Activated effector memory CD4-positive, alpha-beta T cell treated with anti-CD3 and anti-CD28 coated beads, Interleukin-2, amount 50 U/mL, for 16 hours (primary cell): Measurements from ENCODE around the gene LAMA5.

Experiments
- DNase-seq: peaks from one replicate; pipeline ENCODE4 v3.0.0-alpha.2; 2020

LAMA5 gene

DNA sequence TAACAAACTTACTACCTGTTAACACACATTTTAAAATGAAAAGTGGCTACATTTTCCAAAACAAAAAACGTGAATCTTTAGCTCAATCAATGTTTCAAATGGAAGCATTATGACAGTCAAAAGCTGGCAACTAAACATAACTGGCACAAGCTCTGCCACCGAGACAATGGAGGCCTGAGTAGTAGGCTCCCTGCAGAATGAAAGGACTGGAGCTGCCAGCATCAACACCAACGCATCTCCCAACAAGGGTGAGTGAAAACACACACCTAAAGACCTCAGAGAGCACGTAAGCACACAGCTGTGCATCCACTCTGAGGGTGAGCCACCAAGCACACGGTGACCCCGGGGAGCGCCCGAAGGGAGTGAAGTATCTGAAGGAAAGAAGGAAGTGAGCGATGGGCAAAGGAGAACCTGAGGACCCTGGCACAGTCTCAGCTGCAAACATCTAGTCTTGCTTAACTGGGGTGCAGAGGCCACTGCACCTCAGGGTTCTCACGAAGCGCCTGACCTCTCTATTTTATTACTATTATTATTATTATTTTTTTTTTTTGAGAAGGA is 65.9 kb downstream of the LAMA5 start:
- DNase-seq: no peak

DNA sequence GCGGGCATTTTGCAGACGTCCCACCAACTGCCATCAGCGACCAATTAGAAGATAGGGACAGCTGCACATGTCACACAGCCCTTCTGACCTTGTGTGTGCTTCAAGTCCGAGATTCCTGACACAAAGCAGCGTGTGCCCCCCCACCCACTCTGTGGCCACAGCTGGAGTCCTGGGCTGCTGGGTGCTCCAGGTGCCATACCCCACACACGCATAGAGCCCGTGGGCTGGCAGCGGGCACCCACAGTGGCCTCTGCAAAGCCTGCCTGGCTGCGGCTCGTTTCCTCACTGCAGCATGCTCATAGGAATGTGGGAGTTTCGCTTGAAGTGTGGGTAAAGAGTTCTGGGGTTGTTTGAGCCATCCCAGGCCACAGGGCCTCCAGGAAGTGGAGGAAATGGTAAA is 66.8 kb downstream of the LAMA5 start:
- no peak for DNase-seq

DNA sequence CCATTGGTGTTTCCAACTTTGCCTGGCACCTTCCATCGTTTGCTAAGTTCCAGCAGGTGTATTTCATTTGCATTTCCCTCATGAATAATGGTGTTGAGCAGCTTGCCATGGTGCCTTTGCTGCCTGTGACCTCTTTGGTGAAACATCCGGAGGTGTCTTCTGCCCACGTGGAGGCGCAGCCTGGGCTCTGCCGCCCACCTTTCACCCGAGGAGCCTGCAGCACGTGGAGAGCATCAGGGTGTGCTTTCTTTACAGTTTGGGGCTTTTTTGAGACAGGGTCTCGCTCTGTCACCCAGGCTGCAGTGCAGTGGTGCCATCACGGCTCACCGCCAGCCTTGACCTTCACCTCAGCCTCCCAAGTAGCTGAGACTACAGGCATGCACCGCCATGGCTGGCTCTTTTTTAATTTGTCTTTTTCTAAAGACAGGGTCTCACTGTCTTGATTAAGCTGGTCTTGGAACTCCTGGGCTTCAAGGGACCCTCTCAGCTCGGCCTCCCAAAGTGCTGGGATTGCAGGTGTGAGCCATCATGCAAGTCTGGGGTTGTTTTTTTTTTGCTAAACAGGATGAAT is 67.4 kb downstream of the LAMA5 start:
- DNase-seq: no peak

DNA sequence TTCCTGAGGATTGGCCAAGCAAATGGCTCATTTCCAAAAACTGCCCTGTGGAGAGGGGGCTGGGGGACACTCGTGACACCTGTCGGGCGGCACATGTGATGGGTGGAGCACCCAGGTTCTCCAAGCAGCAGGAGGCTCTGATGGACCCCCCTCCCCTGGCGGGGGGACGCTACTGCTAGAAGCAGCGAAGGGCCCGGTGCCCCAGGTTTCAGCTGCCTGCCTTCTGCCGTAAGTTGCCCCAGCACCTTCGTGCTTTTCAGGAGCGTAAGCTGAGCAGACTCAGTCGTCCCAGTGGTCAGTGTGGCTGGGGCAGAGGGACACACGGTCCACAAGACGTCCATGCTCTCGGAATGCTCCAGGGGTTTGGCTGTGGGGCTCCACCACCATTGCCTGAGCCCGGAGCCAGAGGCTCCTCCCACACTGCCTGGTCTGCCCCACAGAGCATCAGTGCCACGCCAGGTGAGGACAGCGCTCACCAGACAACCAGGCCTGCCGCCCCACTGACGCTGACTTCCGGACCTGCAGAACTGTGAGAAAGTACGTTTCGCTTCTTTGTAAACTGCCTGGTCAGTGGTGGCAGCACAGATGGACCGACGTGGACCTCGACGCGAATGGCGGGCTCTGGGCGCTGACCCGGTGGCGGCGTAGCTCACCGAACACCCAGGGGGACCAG is 68.4 kb downstream of the LAMA5 start:
- no peak for DNase-seq

DNA sequence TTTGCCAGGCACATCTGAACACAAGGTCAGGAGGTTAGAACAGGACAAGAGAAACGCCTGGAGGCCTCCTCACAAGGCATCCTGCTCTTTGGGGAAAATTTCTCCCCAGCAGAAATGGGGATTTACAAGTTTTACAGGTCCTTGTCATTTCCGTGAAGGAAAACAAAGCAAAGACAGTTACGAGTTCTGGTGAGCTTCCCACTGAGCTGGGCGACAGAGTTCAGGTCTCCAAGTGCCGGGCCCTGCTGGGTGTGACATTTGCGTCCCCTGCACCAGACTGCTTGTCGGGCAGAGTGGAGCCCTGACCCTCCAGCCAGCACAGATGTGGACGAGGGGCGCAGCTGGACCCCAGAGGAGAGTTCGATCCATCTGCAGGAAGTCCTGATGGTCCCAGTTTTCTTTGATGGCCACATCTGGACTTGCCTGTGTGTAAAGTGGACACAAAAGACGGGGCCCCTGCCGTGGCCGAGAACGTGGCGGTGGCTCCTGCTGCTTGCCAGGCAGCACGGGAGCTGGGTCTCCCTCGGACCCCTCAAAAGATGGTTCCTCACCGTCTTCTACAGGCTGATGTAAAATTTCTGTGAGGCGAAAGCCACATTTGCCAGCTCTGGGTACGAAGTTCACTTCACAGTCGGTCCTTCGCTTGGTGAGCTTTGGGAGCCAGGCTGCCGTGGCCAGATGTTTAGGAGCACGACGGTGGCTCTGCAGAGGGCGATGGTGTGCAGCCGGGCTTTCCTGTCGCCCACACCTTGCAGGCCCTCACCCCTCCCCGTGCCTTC is 69.5 kb downstream of the LAMA5 start:
- DNase-seq: no peak

DNA sequence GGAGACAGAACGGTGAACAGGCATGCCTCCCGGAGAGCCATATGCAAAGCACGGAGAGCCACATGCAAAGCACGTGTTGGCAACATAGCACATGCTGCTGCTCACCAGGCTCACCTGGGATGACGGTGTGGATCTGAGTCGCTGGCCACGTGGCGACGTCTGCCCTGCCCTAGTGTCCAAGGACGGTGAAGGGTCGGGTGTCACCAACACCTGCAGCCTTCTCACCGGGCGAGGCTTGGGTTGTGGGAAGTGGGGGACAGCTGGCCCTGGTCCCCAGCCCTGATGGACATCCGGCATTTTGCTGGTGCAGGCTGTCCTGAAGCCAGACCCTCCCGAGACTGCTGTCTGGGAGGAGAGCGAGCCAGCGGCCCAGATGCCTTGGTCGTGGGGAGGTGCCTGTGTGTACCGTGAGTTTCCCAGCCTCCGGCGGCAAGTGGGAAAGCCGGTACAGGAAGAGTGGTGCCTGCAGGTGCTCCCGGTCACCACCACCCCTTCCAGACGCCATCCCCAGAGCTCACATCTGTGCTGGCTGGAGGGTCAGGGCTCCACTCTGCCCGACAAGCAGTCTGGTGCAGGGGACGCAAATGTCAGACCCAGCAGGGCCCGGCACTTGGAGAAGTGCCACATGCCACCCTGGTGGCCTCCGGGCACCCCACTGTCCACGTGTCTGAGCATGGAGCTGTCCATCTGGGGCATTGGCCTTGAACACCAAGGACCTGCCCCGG is 70.2 kb downstream of the LAMA5 start:
- DNase-seq: no peak

DNA sequence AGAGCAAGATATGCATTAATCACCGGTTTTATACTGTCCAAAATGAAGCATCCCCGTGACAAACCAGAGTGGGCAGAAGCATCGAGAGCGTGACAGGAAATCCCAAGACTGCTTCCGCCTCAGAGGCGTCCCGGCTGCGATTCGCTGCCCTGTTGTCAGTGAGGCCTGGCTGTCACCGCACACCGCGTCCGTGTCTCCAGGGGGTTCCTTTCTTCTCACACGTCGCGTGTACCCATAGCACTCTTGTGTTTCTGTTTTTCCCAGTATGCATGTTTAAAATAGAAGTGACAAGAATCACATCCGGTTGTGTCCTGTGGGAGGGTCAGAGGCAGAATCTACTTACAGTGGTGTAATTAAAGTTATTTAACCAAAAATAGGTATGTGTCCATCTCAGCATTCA is 72.6 kb downstream of the LAMA5 start:
- no peak for DNase-seq

DNA sequence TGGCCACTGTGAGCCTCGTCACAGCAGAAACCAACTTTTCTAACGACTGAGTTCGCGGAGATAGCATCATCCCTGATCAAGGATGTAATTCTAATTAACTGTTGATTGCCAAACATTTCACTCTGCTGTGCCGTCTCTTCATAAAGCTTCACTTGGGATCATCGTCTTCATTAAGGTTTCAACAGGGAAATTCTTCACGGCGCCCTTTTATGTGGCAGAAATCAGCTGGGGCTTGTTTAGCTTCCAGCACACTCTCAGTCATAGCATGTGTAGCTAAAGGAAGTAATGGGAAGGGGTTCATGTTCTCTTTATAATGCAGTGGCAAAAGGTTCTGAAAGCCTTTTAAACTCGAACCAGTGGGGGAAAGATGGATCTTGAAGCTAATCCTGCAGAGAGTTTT is 73.2 kb downstream of the LAMA5 start:
- DNase-seq: no peak

DNA sequence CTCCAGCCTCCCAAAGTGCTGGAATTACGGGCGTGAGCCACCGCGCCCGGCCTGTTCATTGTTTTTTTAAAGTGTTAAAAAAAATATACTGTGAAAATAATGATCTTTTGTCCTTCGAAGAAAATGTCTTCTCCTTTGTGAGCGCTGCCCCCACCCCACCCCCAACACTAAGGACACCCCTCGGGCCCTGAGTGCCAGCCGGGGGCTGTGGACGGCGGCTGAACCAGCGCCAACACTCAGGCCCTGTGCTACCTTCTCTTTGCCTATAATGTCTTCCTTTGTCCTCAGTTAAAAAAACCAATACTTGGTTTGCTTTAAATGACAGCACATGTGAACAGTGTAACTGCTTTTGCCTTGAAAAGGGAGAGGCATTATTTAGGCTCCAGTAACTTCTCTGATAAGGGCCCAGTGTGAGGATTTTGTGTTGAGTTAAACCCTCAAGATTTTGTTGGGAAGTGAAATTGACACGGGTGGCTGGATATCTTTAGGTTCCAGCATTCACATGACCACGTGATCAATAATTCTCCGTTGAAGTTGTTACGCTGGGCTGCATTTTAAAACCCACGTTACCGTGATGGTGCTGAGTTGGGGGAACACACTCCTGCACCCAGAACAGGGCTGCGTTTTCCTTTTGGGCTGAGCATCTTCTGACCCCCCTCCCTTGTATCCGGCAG is 73.9 kb downstream of the LAMA5 start:
- DNase-seq: no peak

DNA sequence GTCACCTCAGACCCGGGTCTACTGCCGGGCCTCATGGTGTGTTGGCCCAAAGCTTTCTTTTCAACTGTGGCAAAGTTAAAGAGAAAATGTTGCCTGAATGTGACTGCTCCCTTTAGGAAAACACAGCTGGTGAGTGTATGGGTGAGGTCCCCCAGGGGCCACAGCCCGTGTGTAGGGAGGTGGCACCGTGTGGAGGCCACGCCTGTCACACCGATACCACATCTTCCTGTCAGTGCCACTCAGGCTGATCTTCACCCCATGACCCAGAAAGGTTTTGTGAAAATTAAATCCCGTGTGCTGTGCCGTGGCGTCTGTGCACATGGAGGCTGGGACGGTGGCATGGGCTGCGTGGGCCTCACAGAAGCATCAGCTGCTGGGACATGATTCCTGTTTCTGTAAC is 75.0 kb downstream of the LAMA5 start:
- no peak for DNase-seq

DNA sequence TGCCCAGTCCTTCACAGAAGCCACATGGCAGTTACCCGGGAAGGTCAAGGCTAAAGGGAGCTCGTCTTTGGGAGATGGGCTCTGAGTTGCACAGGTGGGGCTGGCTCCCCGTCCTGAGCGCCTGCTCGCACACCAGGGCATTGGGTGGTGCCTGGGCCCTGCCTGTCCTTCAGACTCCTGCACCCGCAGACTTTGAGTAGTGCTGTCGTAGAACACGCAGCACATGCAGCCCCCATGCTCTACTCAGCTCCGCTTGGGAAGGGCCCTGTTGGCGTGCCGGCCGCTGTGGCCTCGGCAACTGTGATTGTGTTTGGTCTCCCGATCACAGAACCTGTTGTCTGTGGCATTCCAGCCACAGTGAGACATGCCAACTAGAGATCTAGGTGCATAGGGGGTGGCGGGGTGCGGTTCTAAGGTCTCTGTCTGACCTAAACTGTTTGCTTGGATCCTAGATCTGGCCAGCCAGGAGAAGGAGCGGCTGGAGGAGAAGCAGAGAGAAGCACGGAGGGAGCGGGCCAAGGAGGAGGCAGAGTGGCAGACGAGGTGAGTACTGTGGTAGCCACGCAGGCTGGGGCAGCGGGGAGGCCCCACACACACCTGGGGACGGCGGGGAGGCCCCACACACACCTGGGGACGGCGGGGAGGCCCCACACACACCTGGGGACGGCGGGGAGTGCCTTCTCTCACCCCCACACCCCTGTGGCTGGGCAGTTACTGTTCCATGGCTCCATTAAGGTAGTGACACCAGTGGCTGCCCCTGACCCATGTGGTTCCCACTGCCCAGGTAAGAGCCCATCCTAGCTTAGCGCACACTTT is 75.7 kb downstream of the LAMA5 start:
- no peak for DNase-seq

- DNase-seq: no peak
Observed at GRCh38 chr20:62289898-62290297, 77.2 kb downstream of the LAMA5 start.

- DNase-seq: no peak
Observed at GRCh38 chr20:62289131-62289530, 78.0 kb downstream of the LAMA5 start.

GRCh38 chr20:62288535-62289105 is 78.5 kb downstream of the LAMA5 start:
- no peak for DNase-seq

DNA sequence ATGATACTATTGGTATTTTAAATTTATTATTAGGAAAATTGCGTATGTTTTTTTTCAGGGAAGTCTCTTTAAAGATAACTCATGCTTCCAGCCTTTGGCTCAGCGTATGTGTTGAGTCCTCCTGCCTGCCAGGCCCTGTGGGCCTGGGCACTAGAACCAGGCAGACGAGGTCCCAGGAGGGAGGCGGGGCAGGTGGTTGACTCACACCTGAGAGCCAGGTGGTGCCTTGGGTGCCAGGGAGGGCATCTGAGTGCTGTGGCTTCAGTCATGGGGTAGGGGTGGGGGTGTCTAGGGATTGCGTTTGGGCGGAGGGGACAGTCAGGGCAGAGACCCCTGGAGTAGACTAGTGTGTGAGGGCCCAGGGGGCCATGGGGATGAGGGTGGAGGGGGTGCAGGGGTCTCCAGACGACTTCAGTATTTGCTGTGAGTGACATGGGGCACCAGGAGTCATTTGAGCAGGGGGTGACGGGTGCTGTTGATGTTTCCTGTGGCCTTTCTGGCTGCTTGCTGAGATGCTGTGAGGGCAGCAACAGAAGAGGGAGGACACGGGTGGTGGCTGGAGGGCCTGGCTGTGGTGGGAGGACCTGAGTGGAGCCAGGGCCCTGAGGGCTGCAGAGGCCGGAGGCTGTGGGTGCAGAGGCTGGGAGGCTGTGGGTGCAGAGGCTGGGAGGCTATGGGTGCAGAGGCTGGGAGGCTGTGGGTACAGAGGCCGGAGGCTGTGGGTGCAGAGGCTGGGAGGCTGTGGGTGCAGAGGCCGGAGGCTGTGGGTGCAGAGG is 79.2 kb downstream of the LAMA5 start:
- no peak for DNase-seq

DNA sequence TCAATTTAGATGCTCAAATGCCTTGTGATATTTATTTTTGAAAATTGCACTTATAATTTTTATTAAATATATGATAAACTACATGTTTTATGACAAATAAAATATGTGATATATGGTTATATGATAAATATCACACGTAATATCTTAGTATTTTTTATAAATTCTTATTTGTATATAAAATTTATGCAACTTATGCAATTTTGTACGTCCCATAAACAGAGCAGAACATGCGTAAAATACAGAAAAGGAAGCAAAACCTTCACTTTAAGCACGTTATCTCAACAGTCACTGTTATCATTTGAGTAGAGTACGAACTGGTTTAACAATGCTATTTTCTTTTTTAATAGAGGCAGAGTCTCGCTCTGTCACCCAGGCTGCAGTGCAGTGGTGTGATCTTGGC is 80.0 kb downstream of the LAMA5 start:
- DNase-seq: no peak

DNA sequence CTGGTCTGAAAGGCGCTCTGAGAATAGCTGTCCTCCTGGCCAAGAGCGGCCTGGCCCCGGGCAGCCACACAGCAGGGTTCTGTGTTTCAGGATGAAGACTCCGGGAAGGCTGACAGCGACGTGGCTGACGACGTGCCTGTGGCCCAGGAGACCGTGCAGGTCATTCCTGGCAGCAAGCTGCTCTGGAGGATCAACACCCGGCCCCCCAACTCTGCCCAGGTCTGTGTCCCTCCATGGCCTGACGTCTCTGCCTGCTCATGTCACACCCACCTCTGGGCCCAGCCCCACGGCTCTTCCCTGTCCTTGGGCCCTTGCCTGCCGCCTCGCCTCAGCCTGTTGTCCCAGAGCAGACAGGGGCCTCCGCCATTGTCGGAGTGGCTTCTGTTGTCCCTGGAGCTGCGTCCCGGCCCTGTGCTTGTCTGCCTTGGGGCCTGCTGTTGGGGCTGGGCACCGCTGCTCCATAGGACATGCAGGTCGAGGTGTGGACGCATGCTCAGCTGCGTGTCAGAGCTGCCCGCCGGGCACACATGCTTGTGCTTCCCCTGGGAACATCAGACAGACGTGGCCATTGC is 80.5 kb downstream of the LAMA5 start:
- DNase-seq: no peak

DNA sequence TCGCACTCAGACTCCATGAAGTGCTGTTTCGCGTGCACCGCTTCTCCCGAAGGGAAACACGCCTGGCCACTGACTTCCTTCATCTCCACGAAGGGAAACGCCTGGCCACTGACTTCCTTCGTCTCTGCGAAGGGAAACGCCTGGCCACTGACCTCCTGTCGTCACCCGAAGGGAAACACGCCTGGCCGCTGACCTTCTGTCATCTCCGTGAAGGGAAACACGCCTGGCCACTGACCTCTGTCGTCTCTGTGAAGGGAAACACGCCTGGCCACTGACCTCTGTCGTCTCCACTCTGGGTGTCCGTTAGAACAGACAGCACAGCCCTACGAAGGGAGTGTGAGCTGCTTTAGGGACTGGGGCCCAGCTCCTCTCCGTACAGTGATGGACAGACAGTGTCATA is 81.4 kb downstream of the LAMA5 start:
- DNase-seq: no peak

- no peak for DNase-seq
Observed at GRCh38 chr20:62285151-62285550, 82.0 kb downstream of the LAMA5 start.

- no peak for DNase-seq
Observed at GRCh38 chr20:62284448-62284847, 82.7 kb downstream of the LAMA5 start.
